Suprapubic skin (tissue), 4 donors: ENCODE data around the gene DPY19L3. TPM values are rescaled to one million over a fixed set of nuclear protein-coding genes. Genes with fewer than 3 reads are reported as not detected.
A peak's percentile ranks its signal among the peaks of the same experiment; 100 is the strongest.

ENCODE experiments used
- DNase-seq, 2 donors: peaks; one replicate each; pipeline ENCODE4 v3.0.0-alpha.2; 2019; ENCODE audit warnings: low spot score in 2 of 2
- H3K27ac ChIP-seq: fragments of 200-600 bp; sonication (generic); one replicate; pipeline ENCODE4 v1.5.1; 2019
- H3K27me3 ChIP-seq: fragments of 200-600 bp; sonication (generic); one replicate; pipeline ENCODE4 v1.5.1; 2019
- H3K36me3 ChIP-seq: fragments of 200-600 bp; sonication (generic); one replicate; pipeline ENCODE4 v1.5.1; 2019
- H3K4me1 ChIP-seq: fragments of 200-600 bp; sonication (generic); one replicate; pipeline ENCODE4 v1.5.1; 2019
- H3K4me3 ChIP-seq: fragments of 200-600 bp; sonication (generic); one replicate; pipeline ENCODE4 v1.5.1; 2019; ENCODE audit warnings: mild to moderate bottlenecking
- H3K9me3 ChIP-seq: fragments of 200-600 bp; sonication (generic); one replicate; pipeline ENCODE4 v1.5.1; 2019
- EP300 ChIP-seq: sonication (generic); formaldehyde crosslinking; IDR thresholded peaks from one replicate; pipeline ENCODE4 v1.6.1; 2017; ENCODE audit warnings: antibody characterized with exemption
- POLR2A ChIP-seq, 2 donors: fragments of 450-650 bp; IDR thresholded peaks; one replicate each; pipeline ENCODE4 v1.6.1; 2017; ENCODE audit warnings: antibody characterized with exemption in 2 of 2, mild to moderate bottlenecking in 2 of 2, moderate library complexity in 2 of 2
- POLR2AphosphoS5 ChIP-seq, 3 donors: sonication (generic); formaldehyde crosslinking; IDR thresholded peaks; one replicate each; pipeline ENCODE4 v1.6.1; 2017; ENCODE audit warnings: antibody characterized with exemption in 3 of 3
- WGBS: methylation state at CpG from one replicate; pipeline ENCODE4 v1.1.5; 2018; 5-methylcytosine and 5-hydroxymethylcytosine counted together
- total RNA-seq, 4 donors: library from RNA; depleted of rRNA; stranded (reverse); fragments of >200 nt; gene quantifications; one replicate each; pipeline ENCODE4 v1.1.0, GENCODE V29; 2016
- TF ChIP-seq, protein P1 (sequence below), 2 donors: fragments of 200-600 bp in 1 of 2; fragments of 450-650 bp in 1 of 2; sonication (generic) in 1 of 2; IDR thresholded peaks; one replicate each; pipeline ENCODE4 v1.5.1; 2016 to 2019; ENCODE audit warnings: antibody characterized with exemption in 2 of 2, mild to moderate bottlenecking in 1 of 2, moderate library complexity in 1 of 2

Gene DPY19L3
- 10 to 100 TPM; 10.1 to 32.0 (median 15.2) TPM for total RNA-seq

DNA sequence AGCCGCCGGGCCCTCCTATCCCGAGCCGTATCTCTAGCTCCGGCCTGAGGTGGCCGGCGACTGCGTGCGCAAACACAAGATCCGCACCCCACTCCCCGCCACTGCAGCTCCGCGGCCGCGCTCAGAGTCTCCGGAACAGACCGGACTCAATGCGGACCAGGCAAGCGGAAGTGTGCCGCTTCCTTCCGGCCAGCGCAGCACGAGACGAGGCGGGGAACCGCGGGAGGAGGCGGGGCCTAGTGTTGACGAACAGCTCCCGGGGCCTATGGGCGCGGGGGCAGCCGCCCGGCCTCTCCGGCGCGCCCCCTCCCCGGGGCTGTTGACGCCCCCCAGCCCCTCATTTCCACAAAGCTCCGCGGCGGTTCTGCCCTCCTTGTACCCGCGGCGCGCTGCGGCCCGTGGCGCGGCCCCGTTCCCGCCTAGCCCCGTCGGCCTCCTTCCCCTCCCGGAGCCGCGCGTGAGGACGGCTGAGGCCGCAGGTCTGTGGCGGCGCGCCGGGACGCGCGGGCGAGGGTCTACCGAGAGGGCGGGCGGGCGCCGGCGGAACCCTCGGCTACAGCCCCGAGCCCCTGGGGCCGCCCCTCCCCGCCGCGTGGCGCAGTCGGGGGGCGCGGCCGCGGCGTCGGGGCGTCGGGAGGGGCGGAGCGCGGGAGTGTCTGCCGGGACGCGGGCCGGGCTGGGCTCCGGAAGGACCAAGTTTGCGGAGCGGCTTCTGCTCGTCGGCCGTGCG is at the start of gene DPY19L3:
Gene DPY19L3, plus strand, starts transcription at position 340 of the 730 bp plus-strand sequence. CDS start 2,484 bp downstream, outside the sequence.
- no peaks in the 10 kb centered on the region for H3K9me3 ChIP-seq
- TF ChIP-seq POLR2A (IDR thresholded peaks at IDR 0.05), result peak in 1 of 2 donors; percentile 89
- TF ChIP-seq POLR2AphosphoS5 (IDR thresholded peaks at IDR 0.05), result peak; percentile 79 to 93 (median 92)
- no peak for TF ChIP-seq EP300
- TF ChIP-seq, protein P1, sequence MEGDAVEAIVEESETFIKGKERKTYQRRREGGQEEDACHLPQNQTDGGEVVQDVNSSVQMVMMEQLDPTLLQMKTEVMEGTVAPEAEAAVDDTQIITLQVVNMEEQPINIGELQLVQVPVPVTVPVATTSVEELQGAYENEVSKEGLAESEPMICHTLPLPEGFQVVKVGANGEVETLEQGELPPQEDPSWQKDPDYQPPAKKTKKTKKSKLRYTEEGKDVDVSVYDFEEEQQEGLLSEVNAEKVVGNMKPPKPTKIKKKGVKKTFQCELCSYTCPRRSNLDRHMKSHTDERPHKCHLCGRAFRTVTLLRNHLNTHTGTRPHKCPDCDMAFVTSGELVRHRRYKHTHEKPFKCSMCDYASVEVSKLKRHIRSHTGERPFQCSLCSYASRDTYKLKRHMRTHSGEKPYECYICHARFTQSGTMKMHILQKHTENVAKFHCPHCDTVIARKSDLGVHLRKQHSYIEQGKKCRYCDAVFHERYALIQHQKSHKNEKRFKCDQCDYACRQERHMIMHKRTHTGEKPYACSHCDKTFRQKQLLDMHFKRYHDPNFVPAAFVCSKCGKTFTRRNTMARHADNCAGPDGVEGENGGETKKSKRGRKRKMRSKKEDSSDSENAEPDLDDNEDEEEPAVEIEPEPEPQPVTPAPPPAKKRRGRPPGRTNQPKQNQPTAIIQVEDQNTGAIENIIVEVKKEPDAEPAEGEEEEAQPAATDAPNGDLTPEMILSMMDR (IDR thresholded peaks at IDR 0.05), result no peak
- peaks cover 16% of the 10 kb centered on the region for H3K36me3 ChIP-seq
- peak within 1 kb of the TSS; percentile 98 for H3K4me3 ChIP-seq
- H3K27me3 ChIP-seq, result no peaks in the 10 kb centered on the region
- no CpG with 5 or more reads among the region's 104 CpGs for WGBS
- H3K27ac ChIP-seq, result peak within 1 kb of the TSS; percentile 98
- H3K4me1 ChIP-seq, result peaks cover 32% of the 10 kb centered on the region
- peak; percentile 98 for DNase-seq

DNA sequence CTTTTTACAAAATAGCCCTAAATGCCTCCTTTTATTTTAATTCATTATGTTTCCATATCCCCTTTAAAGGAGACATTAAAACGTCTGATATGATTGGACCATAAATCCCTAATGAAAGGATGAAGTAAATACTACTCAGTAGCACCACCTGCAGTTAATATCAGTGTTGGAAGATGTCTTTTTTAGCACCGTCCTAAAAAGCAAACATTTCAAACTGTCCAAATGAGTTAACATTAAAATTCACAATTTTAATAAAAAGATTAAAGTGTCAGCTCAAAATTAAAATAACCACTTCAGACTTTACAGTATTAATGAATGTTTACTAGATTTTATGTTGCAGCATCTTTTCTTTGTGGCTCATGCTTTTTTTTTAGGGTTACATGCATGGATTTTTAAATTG is 47.9 kb upstream of the DPY19L3 start:
- H3K9me3 ChIP-seq, result no peaks in the 10 kb centered on the region
- 6% methylated on average over 2 of the region's 2 CpGs for WGBS
- H3K36me3 ChIP-seq, result peaks cover 78% of the 10 kb centered on the region
- no peak overlapping the region for H3K4me3 ChIP-seq
- no peaks in the 10 kb centered on the region for H3K27me3 ChIP-seq
- no peak overlapping the region for H3K27ac ChIP-seq
- TF ChIP-seq, protein P1 (IDR thresholded peaks at IDR 0.05), result no peak
- TF ChIP-seq EP300, result no peak
- TF ChIP-seq POLR2AphosphoS5 (IDR thresholded peaks at IDR 0.05), result no peak
- TF ChIP-seq POLR2A (IDR thresholded peaks at IDR 0.05), result no peak
- peaks cover 11% of the 10 kb centered on the region for H3K4me1 ChIP-seq
- DNase-seq, result no peak

DNA sequence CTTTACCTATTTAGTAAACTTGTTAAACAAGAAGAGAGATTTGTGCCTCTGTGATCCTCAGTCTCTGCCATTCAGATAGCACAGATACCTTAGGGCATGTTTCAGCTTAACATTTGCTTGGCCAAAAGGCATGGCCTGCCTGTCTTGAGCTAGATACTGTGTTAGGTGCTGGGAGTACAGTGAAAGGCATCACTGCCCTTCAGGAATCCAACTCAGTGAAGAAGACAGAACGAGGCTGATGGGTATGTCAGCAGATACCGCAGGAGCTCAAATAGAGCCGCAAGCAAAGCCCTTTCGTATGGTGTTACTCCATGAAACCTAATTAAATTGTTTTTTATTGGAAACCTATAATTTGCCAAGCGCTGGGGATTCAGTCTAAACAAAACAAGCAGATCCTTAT is 47.2 kb upstream of the DPY19L3 start:
- Histone ChIP-seq H3K9me3 (no peaks in the 10 kb centered on the region), H3K36me3 (peaks cover 72% of the 10 kb centered on the region), H3K4me3 (no peak overlapping the region), H3K4me1 (peaks cover 17% of the 10 kb centered on the region), H3K27ac (no peak overlapping the region), H3K27me3 (no peaks in the 10 kb centered on the region)
- TF ChIP-seq EP300 (no peak), POLR2AphosphoS5 (IDR thresholded peaks at IDR 0.05) (no peak), POLR2A (IDR thresholded peaks at IDR 0.05) (no peak)
- TF ChIP-seq, protein P1 (IDR thresholded peaks at IDR 0.05), result no peak
- DNase-seq, result no peak
- WGBS, result 89% methylated on average over 5 of the region's 5 CpGs

DNA sequence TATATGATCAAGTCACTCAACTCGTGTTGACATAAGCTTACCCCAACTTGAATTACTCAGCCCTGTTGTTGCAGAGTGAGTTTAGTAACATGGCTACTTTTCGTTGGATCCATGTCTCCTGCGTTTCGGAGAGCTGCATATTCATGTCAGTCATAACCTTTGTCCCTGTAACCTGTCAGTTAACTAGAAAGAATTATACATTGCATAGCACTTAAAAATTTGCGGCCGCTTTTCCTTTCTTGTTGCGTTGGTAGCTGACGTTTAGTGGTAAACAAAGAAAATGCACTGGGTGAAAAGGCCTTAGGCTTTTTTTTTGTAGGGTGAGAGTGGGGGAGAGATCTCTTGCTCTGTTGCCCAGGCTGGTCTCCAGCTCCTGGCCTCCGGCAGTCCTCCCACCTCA is 46.0 kb upstream of the DPY19L3 start:
- whole genome bisulfite sequencing, result 89% methylated on average over 9 of the region's 9 CpGs
- no peak overlapping the region for H3K4me3 ChIP-seq
- no peaks in the 10 kb centered on the region for H3K27me3 ChIP-seq
- peaks cover 18% of the 10 kb centered on the region for H3K4me1 ChIP-seq
- no peak for TF ChIP-seq EP300
- TF ChIP-seq POLR2A (IDR thresholded peaks at IDR 0.05), result no peak
- TF ChIP-seq, protein P1 (IDR thresholded peaks at IDR 0.05), result no peak
- TF ChIP-seq POLR2AphosphoS5 (IDR thresholded peaks at IDR 0.05), result no peak
- no peaks in the 10 kb centered on the region for H3K9me3 ChIP-seq
- H3K36me3 ChIP-seq, result peaks cover 59% of the 10 kb centered on the region
- no peak for DNase-seq
- H3K27ac ChIP-seq, result peak overlapping the region; percentile 30

- H3K9me3 ChIP-seq, result no peaks in the 10 kb centered on the region
- peaks cover 44% of the 10 kb centered on the region for H3K36me3 ChIP-seq
- no peaks in the 10 kb centered on the region for H3K27me3 ChIP-seq
- TF ChIP-seq POLR2A (IDR thresholded peaks at IDR 0.05) (no peak), EP300 (no peak), POLR2AphosphoS5 (IDR thresholded peaks at IDR 0.05) (no peak)
- TF ChIP-seq, protein P1 (IDR thresholded peaks at IDR 0.05), result no peak
- WGBS, result 90% methylated on average over 9 of the region's 9 CpGs
- DNase-seq, result no peak
- peaks cover 18% of the 10 kb centered on the region for H3K4me1 ChIP-seq
- no peak overlapping the region for H3K4me3 ChIP-seq
- peak overlapping the region; percentile 30 for H3K27ac ChIP-seq
These were observed 43.8 kb upstream of the DPY19L3 start for GRCh38 chr19:32361574-32362317.
